Measurements from ENCODE around the gene ZYG11B.
"Not testable (repeated sequence)": the region's sequence is repeated elsewhere in the genome, so short reads cannot be mapped to it uniquely, and the experiment has no call there.

ZYG11B gene

DNA sequence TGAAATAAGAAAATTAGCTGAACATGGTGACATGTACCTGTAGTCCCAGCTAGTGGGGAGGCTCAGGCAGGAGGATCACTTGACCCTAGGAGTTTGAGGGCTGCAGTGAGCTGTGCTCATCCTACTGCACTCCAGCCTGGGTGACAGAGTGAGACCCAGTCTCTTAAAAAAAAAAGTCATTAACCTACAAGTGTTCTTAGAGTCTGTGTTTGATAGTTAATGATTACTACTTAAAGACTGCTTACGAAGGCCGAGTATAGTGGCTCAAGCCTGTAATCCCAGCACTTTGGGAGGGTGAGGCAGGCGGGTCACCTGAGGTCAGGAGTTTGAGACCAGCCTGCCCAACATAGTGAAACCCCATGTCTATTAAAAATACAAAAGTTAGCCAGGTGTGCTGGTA lies 77.8 kb downstream of the ZYG11B start:
- DNase-seq; in situ Hi-C loops (cut with MboI; ENCODE audit: low pct_unique_long_range_greater_than_20kb, low sequenced_read_pairs): not testable (repeated sequence)

DNA sequence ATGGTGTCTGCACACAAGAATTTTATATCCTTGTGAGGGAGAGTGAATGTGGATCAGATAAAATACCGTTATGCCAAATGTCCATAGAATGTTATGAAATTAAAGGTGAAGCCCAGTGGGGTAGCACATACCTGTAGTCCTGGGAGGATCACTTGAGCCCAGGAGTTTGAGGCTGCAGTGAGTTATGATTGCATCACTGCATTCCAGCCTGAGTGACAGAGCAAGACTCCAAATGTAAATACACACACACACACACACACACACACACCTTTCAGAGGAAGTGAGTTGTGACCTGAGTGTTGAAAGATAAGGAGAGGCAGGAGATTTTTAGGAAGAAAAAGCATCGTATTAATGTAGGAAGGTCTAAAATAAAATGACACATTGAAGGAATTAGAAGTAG lies 88.2 kb downstream of the ZYG11B start:
- DNase-seq, result no peak
- in situ Hi-C loops (cut with MboI; ENCODE audit: low pct_unique_long_range_greater_than_20kb, low sequenced_read_pairs), result no loop called here

DNA sequence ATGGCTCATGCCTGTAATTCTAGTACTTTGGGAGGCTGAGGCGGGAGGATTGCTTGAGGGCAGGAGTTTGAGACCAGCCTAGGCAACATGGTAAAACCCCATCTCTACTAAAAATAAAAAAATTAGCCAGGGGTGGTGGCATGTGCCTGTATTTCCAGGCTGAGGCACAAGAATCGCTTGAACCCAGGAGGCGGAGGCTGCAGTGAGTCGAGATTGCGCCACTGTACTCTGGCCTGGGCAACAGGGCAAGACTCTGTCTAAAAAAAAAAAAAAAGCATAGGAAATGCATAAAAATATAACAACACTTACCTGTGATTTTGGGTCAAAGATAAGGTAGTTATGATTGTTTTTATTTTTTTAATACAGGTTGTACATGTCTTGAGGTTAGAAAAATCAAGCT lies 94.6 kb downstream of the ZYG11B start:
- DNase-seq; in situ Hi-C loops (cut with MboI; ENCODE audit: low pct_unique_long_range_greater_than_20kb, low sequenced_read_pairs): not testable (repeated sequence)

DNA sequence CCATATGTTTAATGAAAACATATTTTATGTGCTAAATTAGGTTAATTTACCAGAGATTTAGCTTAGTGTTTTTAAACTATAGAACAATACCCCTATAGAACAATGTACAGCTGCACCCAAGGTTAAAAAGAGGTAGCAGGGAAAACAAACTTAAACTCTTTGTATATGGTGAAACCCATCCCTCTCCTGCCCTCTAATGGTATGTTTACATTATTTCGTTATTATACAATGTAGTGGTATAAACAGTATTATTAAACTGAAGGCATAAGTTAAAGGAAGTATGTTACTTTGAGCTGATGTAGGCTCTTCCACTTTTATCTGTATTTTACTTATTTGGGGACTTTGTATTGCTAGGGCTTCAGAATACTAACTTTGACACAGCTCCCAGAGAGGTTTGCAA lies 99.6 kb downstream of the ZYG11B start:
- in situ Hi-C loops (cut with MboI; ENCODE audit: low pct_unique_long_range_greater_than_20kb, low sequenced_read_pairs), result no loop called here
- peak; percentile 25 for DNase-seq

DNA sequence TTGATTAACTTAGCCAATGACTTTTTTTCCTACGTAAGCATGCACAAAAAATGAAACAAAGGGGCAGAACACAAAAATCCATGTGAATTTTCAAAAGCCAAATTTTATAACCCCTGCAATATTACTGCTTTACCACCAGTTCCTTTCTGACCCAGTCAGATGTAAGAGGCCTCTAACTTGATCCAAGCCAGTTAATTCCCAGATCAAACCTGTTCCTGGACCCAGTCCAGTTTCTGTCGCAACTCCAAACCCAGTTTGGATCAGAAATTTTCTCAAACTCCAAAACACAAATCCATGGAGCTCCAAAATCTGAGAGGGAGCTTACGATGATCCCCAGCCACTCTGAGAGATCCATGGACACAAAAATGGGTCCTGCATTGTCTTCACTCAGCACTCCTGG lies 108.5 kb downstream of the ZYG11B start:
- no peak for DNase-seq
- in situ Hi-C loops (cut with MboI; ENCODE audit: low pct_unique_long_range_greater_than_20kb, low sequenced_read_pairs), result no loop called here

DNA sequence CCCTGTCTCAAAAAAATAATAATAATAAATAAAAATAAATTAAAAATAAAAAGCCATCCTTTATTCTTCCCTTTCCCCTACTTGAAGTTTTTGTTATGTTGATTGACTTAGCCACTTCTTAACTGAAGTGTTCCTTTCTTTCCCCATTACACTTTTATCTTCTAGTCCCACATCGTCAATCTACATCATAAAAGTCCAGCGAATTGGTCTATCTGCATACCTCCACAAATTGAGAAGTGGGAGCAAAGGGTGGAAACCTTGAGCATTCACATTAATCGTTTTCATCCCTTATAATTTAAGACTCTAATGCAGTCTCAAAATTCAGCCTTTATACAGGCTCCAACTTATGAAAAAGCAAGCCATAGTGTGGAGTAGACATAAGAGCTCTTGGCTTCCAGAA lies 109.8 kb downstream of the ZYG11B start:
- in situ Hi-C loops (cut with MboI; ENCODE audit: low pct_unique_long_range_greater_than_20kb, low sequenced_read_pairs), result no loop called here

DNA sequence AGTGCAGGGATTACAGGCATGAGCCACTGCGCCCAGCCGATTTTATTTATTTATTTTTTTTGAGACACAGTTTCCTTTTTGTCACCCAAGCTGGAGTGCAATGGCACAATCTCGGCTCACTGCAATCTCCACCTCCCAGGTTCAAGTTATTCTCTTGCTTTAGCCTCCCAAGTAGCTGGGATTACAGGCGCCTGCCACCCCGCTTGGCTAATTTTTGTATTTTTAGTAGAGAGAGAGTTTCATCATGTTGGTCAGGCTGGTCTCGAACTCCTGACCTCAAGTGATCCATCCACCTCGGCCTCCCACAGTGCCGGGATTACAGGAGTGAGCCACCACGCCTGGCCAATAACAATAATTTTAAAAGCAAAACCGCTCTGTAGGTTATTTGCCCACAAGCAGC lies 112.9 kb downstream of the ZYG11B start:
- DNase-seq; in situ Hi-C loops (cut with MboI; ENCODE audit: low pct_unique_long_range_greater_than_20kb, low sequenced_read_pairs): not testable (repeated sequence)

More for the DNA sequence above, 109.8 kb downstream of the ZYG11B start:
- no peak for DNase-seq

DNA sequence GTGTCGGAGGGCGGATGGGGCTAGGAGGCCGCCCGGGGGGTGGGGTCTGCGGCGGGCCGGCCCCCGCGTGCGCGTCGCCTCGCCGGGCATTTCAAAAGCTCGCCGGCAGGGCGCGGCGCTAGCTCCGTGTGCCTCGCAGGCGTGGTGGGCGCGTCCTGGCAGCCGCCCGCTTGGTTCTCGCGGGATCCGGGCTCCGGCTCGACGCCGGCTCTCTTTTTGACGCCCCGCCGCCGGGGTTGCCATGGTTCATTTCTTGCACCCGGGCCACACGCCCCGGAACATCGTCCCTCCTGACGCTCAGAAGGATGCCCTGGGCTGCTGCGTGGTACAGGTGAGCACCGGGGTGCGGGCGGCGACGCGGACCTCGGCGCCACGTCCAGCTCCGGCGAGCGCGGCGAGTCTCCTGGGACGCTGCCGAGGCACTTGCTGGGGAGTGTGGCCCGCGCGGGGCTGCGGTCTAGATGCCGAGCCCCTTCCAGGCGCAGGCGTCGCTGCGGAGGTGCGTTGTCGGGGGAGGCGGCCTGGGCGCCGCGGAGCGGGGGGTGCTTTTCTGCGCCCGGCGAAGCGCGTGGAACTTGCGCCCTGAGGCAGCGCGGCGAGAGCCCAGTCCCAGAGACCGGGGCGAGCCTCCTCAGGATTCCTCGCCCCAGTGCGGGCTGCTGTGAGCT lies 116.5 kb downstream of the ZYG11B start, which contains the start of gene ZYG11A:
TSS of gene ZYG11A (plus strand) at position 118 of the 668 bp plus-strand sequence. CDS start at position 242, 124 bp downstream.
- DNase-seq, result peak; percentile 84
- in situ Hi-C loops (cut with MboI; ENCODE audit: low pct_unique_long_range_greater_than_20kb, low sequenced_read_pairs), result no loop called here

DNA sequence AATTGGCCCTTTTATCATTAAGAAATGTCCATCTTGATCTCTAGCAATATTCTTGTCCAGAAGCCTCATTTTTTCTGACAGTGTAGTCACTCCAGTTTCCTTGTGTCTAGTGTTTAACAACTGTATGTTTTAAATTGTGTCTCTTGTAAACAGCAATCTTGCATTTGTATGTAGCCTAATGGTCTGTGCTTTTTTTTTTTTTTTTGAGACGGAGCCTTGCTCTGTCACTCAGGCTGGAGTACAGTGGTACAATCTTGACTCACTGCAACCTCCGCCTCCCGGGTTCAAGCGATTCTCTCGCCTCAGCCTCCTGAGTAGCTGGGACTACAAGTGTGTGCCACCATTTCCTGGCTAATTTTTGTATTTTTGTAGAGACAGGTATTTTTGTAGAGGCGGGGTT lies 118.9 kb downstream of the ZYG11B start:
- DNase-seq; in situ Hi-C loops (cut with MboI; ENCODE audit: low pct_unique_long_range_greater_than_20kb, low sequenced_read_pairs): not testable (repeated sequence)

DNA sequence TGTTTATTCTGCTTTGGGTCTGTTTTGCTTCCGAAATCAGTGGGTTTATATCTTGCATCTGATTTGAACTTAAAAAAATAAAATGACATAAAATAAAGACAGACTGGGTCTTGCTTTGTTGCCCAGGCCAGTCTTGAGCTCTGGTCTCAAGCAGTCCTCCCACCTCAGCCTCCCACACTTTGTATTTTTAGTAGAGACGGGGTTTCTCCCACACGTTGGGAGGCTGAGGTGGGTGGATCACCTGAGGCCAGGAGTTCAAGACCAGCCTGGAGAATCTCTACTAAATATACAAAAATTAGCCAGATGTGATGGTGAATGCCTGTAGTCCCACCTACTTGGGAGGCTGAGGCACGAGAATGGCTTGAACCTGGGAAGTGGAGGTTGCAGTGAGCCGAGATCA lies 122.2 kb downstream of the ZYG11B start:
- in situ Hi-C loops (cut with MboI; ENCODE audit: low pct_unique_long_range_greater_than_20kb, low sequenced_read_pairs), result no loop called here
- no peak for DNase-seq

DNA sequence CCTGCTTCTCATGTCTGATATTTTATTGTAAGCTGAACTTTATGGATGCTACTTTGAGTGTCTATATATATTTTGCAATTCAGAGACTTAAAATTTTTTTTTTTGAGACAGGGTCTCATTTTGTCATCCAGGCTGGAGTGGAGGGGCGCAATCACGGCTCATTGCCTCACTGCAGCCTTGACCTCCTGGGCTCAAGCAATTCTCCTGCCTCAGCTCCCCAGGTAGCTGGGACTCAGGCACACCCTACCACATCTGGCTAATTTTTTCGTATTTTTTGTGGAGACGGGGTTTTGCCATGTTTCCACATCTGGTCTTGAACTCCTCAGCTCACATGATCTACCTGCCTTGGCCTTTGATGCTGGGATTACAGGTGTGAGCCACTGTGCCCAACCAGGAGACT lies 124.7 kb downstream of the ZYG11B start:
- in situ Hi-C loops (cut with MboI; ENCODE audit: low pct_unique_long_range_greater_than_20kb, low sequenced_read_pairs), result no loop called here
- no peak for DNase-seq

DNA sequence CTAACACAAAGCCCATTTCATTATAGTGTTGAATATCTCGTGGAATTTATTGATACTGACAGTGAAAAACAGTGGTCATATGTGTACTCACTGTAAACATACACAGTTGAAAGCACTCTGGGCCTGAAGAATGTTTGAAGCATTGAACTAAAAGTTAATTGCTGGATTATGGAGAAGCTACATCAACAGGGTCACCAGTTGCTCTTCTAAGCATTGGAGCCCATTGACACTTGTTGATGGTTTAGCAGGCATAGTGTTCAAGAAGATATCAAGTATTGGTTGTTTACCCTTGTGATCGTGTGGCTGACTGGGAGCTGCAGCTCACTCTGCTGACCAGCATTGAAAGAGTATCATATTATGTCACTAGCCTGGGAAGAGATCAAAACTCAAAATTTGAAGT lies 126.6 kb downstream of the ZYG11B start:
- in situ Hi-C loops (cut with MboI; ENCODE audit: low pct_unique_long_range_greater_than_20kb, low sequenced_read_pairs), result no loop called here
- DNase-seq, result no peak

DNA sequence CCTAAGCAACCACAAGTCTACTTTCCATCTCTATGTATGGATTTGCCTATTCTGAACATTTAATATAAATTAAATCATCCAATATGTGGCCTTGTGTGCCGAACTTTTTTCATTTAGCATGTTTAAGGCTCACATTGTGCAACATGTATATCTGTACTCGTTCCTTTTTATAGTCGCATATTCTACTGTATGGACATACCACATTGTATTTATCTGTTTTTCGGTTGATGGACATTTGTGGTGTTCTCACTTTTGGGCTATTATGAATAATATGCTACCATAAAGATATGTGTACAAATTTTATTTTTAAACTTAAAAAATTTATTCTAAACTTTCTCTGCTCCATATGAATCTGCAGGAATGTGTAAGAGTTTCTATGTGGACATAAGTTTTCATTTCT lies 129.3 kb downstream of the ZYG11B start:
- in situ Hi-C loops (cut with MboI; ENCODE audit: low pct_unique_long_range_greater_than_20kb, low sequenced_read_pairs), result no loop called here

DNA sequence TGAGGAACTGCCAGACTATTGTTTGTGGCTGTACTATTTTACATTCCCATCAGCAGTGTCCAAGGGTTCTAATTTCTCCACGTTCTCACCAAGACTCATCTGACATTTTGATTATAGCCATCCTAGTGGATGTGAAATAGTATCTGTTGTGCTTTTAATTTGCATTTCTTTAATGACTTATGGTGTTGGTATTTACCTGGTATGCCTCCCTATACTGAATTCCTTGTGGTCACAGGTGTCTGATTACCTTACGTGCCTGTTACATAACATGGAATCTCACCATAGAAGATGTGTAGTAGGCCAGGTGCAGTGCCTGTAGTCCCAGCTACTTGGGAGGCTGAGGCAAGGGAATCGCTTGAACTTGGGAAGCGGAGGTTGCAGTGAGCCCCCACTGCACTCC lies 129.8 kb downstream of the ZYG11B start:
- in situ Hi-C loops (cut with MboI; ENCODE audit: low pct_unique_long_range_greater_than_20kb, low sequenced_read_pairs), result no loop called here
- no peak for DNase-seq

More for the DNA sequence above, 129.3 kb downstream of the ZYG11B start:
- DNase-seq, result no peak

DNA sequence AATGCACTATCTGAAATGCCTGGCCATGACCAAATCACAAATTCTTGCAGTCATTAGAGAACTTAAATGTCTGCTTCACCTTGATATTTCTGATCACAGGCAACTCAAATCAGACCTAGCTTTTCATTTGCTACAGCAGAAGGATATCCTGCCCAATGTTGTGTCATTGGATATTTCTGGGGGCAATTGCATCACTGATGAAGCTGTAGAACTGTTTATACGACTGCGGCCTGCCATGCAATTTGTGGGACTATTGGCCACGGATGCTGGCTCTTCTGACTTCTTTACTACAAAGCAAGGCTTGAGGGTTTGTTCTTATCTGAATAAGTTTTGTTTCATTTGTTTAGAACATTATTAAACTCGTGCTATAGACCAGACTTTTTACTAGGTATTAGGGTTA lies 131.2 kb downstream of the ZYG11B start:
- no peak for DNase-seq
- in situ Hi-C loops (cut with MboI; ENCODE audit: low pct_unique_long_range_greater_than_20kb, low sequenced_read_pairs), result no loop called here

DNA sequence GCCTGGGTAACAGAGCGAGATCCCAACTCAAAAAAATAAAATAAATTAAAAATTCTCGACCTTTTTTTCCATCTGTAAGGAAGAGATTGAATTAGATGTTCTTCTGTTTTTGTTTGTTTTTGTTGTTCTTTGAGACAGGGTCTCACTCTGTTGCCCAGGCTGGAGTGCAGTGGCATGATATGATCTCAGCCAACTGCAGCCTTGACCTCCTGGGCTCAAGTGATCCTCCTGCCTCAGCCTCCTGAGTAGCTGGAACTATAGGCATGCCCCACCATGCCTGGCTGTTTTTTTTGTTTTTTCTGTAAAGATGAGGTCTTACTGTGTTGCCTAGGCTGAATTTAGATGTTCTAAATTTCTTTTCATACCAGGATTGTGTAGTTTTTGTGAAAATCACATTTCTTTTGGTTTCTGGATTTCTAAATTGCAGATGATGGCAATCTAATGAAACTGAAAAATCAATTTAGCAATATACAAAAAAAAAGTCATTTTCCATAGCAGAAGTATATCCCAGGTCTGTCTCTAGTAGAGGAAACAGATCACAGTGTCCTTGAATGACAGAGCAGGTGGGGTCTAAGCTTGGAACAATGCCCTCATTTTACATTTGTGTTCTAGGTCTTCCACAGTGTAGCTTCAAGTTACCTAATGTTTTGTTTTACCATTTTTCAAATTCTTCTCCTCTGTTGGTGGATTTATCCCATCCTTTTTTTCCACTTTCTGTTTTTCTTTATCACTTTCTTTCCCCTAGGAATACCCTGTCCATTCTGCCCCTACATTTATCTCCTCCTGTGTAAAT lies 136.6 kb downstream of the ZYG11B start:
- in situ Hi-C loops (cut with MboI; ENCODE audit: low pct_unique_long_range_greater_than_20kb, low sequenced_read_pairs), result no loop called here
- no peak for DNase-seq

DNA sequence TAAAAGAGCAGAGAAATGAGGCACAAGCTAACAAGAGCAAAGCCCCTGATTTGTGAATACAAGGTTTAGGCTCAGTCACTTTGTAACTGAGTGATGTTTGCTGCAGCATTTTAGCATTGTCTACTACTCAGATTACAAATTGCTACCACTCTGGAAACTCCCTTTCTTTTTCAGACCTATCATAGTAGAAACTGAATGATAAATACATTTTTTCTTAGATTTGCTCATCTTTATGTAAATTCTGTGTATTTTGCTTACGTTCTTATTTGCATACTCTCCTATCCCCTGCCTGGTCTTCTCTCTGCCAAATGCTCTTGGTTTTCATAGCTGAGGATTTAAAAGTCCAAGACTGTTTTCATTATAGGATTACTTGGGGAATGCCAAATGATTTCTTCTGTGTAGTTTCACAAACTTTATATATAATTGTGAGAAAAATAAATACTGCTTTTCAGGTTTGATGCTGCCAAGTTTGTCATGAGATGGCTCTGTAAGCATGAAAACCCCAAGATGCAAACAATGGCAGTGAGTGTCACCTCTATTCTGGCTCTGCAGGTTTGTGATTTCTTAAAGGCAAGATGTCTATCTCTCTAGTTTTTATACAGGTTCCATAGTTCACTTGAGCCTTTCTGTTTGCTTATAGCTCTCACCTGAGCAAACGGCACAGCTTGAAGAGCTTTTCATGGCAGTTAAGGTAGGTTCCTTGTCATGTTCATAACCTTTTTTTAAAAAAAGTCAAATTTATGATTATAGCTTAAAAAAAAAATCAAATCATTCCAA lies 141.0 kb downstream of the ZYG11B start:
- no peak for DNase-seq
- in situ Hi-C loops (cut with MboI; ENCODE audit: low pct_unique_long_range_greater_than_20kb, low sequenced_read_pairs), result no loop called here

DNA sequence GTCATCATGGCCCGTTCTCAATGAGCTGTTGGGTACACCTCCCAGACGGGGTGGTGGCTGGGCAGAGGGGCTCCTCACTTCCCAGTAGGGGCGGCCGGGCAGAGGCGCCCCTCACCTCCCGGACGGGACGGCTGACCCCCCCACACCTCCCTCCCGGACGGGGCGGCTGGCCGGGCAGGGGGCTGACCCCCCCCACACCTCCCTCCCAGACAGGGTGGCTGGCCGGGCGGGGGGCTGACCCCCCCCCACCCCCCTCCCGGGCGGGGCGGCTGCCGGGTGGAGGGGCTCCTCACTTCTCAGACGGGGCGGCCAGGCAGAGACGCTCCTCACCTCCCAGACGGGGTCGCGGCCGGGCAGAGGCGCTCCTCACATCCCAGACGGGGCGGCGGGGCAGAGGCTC lies 143.5 kb downstream of the ZYG11B start:
- DNase-seq; in situ Hi-C loops (cut with MboI; ENCODE audit: low pct_unique_long_range_greater_than_20kb, low sequenced_read_pairs): not testable (repeated sequence)

DNA sequence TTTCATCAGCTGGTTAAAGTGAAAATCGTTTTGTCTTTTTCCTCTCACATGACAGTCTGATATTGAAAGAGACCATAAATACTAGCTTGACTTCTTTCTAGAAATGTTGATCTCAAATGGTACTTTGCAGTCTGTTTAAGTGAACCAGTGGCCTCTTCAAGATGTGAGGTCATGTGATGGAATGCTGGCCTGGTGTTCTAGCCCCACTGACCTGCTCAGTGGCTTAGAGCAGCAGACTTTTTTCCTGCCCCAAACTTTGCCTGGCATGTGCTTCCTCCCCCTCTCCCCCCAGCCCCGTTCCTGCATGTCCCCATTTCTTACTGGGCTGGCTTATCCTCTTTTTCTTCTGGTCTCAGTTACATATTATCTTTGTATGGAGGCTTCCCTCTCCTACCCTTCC lies 150.6 kb downstream of the ZYG11B start:
- DNase-seq, result no peak
- in situ Hi-C loops (cut with MboI; ENCODE audit: low pct_unique_long_range_greater_than_20kb, low sequenced_read_pairs), result no loop called here

Data from KBM-7 (cell line).